HG03342 (cell line): Measurements from ENCODE around the gene TCIRG1.
A peak's percentile ranks its signal among the peaks of the same experiment; 100 is the strongest.
"Not testable (repeated sequence)": the region's sequence is repeated elsewhere in the genome, so short reads cannot be mapped to it uniquely, and the experiment has no call there.

ENCODE experiments used
- ATAC-seq: cut with Tn5 transposase; IDR thresholded peaks from one replicate; pipeline ENCODE4 v1.9.1; 2021; ENCODE audit warnings: mild to moderate bottlenecking, moderate library complexity; ENCODE audit not compliant: unreplicated experiment

TCIRG1 gene, protein sequence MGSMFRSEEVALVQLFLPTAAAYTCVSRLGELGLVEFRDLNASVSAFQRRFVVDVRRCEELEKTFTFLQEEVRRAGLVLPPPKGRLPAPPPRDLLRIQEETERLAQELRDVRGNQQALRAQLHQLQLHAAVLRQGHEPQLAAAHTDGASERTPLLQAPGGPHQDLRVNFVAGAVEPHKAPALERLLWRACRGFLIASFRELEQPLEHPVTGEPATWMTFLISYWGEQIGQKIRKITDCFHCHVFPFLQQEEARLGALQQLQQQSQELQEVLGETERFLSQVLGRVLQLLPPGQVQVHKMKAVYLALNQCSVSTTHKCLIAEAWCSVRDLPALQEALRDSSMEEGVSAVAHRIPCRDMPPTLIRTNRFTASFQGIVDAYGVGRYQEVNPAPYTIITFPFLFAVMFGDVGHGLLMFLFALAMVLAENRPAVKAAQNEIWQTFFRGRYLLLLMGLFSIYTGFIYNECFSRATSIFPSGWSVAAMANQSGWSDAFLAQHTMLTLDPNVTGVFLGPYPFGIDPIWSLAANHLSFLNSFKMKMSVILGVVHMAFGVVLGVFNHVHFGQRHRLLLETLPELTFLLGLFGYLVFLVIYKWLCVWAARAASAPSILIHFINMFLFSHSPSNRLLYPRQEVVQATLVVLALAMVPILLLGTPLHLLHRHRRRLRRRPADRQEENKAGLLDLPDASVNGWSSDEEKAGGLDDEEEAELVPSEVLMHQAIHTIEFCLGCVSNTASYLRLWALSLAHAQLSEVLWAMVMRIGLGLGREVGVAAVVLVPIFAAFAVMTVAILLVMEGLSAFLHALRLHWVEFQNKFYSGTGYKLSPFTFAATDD

GRCh38 chr11:68038718-68039525, at the start of gene TCIRG1:
TSS of gene TCIRG1 (plus strand) at chr11:68039025. CDS start at chr11:68041272, 2,247 bp downstream.
- ATAC-seq, result peak; percentile 45

- ATAC-seq, result not testable (repeated sequence)
Observed at GRCh38 chr11:67990546-67991346, 48.1 kb upstream of the TCIRG1 start.

DNA sequence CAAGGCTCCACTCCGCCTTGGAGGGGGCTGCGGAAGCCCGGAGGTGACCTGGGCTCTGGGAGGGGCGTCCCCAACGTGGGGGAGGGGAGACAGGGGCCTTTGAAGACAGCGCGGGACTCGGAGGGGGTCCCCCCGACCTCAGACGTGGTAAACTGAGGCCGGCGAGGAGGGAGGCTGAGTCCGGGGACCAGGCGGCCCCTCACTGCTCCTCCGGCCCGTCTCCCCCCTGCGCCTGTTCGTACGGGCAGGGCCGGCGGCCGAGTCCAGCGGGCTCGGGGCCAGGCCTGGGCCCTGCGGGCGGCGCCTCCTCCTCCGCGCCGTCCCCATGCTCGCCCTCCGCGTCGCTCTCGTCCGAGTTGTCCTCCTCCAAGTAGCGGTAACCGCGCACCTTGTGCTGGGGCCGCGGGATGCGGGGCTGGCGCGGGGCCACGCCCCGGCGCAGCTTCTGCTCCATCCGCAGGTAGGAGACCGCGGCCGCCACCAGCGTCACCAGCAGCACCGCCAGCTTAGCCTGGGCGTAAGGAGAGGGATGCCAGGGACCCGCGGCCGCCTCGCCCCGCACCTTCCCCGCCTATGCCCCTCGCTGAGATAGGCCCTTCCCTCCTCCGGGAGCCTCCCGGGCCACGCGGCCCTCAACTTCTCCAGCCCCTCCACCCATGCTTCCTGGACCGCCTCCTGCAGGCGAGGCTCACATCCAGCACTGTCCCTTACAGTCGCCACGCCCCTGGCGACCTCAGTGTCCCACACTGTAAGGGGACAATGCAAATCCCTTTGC, 47.3 kb upstream of the TCIRG1 start:
- not testable (repeated sequence) for ATAC-seq

DNA sequence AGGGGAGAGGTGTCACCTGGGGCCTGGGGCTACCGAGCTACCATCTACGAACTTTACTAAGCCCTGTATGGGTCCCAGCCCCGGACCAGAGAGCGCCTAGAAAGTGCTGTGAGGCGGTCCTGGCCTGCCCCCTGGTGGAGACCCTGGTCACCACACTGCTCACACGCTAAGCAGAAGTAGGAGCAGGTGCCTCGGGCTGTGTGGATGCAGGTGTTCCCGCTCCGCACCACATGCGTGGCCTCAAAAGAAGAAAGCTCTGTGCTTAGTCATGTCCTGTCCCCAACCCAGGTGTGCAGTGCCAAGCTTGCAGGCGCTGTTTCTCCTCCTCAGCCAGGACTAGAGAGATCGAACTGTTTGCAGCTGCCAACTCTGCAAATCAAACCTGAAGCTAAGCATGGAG, 45.0 kb upstream of the TCIRG1 start:
- not testable (repeated sequence) for ATAC-seq

DNA sequence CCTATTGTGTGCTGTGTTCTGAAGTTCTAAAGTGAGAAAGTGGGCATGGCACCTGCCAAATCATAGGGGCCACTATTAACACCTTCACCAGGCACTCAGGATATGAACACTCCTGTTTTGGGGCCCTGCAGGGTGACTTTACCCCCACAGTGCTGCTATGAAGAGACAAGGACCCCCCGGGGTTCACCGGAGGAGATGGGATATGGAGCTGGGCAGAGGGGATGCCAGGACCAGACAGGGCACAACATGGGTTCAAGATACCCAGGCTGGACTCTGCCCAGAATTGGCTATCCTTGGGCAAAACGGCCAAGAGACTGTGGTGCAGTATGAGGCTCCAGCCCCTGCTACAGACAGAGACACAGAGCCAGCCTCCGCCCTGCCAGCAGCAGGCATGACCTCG, 44.4 kb upstream of the TCIRG1 start:
- ATAC-seq, result not testable (repeated sequence)

DNA sequence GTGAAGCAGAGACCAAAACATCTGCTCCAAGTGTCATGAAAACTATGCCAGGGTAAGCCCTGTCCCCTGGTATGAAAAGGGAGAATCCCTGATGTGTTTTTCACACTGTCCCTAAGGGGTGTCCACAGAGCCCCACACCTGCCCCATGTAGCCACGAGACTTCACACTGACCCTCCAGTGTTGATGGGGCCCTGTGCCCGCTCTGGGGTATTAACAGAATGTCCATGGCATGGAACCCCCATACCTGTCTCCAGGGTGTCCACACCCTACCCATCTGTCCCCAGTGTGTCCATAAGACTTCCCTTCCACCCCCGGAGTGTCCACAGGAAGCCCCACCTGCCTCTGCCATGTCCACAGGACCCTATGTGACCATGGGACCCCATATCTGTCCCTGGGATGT, 43.7 kb upstream of the TCIRG1 start:
- not testable (repeated sequence) for ATAC-seq

- ATAC-seq, result not testable (repeated sequence)
Observed at GRCh38 chr11:67995579-67995978, 43.2 kb upstream of the TCIRG1 start.

GRCh38 chr11:67996051-67996450, 42.8 kb upstream of the TCIRG1 start:
- ATAC-seq, result no peak

GRCh38 chr11:67996622-67997474, 42.0 kb upstream of the TCIRG1 start:
- no peak for ATAC-seq

DNA sequence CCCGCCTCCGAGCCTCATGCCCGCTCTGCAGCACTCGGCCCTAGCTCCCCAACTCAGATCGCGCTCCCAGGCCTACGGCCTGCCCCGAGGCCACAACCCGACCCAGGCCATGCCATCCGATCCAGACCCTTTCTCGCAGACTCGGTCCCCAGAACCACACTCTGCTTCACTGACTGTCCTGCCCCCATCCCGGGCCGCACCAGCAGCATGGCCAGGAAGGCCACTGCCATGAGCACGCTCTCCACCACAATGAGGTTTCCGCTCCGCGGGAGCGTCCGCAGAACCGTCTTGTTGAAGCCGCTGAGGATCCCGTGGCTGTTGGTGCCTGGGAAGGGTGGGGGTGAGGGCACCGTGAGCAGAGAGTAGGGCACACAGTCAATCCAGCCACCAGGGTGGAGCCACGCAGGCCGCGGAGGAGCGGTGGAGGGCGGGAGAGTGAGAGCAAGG, 41.3 kb upstream of the TCIRG1 start:
- no peak for ATAC-seq

- ATAC-seq, result no peak
Observed at GRCh38 chr11:67998150-67999045, 40.4 kb upstream of the TCIRG1 start.

GRCh38 chr11:67999201-67999629, 39.6 kb upstream of the TCIRG1 start:
- no peak for ATAC-seq

GRCh38 chr11:67999704-68000103, 39.1 kb upstream of the TCIRG1 start:
- no peak for ATAC-seq

DNA sequence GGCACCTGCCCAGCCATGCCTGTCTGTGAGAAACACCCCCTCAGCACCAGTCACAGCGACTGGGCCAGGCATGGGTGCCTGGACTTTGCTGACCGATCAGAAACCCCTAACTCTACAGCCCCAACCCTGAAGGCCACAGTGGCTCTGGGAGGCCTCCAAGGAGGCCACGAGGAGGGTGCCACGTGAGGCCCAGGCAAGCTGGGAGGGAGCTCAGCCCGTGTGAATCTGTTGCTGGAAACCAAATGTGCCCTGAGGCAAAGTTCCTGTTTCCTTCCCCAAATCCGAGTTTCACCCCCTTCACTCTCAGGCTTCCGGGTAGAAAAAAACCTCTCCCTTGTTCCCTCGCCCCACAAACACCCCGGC, 36.3 kb upstream of the TCIRG1 start:
- peak; percentile 20 for ATAC-seq

DNA sequence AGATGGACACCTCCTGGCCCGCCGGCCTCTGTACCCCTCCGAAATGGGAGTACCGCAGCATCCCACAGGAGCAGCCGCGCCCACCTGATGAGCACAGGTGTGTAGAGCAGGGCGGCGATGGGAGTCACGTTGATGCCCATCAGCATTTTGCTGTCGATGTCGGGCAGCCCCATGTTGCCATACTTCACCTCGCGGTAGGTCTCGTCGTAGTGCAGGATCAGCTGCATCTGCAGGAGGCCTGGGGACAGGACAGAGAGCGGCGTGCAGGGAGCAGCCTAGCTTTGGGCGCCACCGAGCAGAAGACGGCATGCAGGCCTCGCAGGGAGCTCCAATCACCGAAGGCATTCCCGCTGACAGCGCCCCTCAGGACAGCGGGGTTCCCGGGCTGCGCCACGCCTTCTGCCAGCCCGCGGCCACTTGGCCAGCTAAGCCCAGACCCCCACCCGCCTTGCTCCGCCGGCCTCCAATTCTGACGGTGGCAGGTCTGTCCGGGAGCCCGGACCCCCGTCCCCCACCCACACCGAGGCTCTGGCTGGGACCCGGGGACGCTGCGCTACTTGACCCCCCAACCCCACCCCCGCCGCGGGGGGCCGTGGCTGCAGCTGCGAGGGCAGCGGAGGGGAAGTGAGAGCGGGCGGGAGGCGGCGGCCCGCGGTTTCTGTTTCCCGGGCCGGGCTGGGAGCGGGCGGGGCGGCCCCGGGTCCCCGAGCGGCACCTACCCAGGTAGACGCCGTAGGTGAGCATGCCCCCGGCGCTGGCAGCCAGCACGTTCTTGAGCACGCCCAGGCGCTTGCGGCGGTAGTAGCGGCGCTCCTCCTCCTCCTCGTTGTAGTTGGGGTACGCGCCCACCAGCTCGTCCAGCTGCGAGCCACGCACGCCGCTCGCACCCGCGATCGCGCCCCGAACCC, 35.6 kb upstream of the TCIRG1 start:
- ATAC-seq, result peak; percentile 45

DNA sequence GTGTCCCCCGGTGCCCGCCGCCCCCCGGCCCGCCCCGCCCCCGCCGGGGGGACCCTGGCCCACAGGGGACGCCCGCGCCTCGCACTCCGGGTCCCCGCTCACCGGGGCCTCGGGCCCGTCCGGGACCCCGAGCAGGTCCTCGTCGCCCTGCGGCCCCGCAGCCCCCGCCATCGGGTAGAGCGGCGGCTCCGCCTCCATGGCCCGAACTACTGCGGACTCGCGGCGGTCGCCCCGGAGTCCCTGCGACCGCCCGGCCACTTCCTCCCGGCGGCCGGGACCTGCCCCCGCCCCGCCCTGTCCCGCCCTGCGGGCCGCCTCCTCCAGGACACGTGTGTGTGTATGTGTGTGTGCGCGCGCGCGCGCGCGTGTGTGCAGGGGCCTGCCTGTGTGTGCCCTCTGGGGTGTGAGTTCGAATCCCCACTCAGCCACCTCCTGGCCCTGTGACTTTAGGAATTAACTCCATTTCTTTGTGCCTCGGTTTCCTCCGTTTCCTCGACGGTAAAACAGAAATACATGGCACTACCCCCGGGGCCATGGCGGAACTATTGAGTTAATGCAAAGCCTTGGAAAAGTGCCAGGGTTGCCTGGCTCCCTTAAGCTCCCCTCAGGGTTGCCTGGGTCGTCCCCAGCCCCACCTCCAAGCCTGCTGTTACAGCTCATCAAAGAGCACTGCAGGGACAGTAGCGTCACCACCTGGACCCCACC, 34.8 kb upstream of the TCIRG1 start, which contains the start of gene UNC93B1:
Gene UNC93B1, minus strand, starts transcription at position 252 of the 705 bp plus-strand sequence. Its CDS starts 54 bp downstream, at position 198.
- peak; percentile 54 for ATAC-seq
